ENCODE measurements around the gene RIC1.

DNA sequence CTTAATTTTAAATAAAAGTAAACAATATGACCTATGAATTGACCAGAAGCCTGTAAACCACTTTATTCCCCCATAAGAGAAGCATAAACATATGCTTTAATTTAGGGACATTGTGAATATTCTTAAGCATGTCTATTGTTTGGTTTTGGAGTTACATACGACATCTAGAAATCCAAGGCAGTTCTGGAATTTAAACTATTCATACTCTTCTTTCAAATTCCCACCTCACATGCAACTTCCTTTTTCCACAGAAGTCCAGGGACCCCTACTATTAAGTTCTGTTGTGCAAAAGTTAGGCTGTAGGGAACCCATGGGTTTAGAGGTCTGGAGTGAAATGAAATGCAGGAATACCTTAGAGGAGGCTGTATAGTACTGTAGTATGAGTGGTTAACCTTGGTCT lies 2.1 kb downstream of the RIC1 start:
- TF ChIP-seq CTCF (IDR thresholded peaks at IDR 0.05 in 4 of 5, conservative IDR thresholded peaks at IDR 0.05 in 1 of 5) (no peak), POLR2A (IDR thresholded peaks at IDR 0.05) (no peak)
